ENCODE data around the gene SCO1. TPM values are rescaled to one million over a fixed set of nuclear protein-coding genes. Genes with fewer than 3 reads are reported as not detected.

SCO1 gene
- total and polyA plus RNA-seq, 2 of the 4 experiments (the other 2 are of a cell fraction): 17.0 to 21.7 TPM

DNA sequence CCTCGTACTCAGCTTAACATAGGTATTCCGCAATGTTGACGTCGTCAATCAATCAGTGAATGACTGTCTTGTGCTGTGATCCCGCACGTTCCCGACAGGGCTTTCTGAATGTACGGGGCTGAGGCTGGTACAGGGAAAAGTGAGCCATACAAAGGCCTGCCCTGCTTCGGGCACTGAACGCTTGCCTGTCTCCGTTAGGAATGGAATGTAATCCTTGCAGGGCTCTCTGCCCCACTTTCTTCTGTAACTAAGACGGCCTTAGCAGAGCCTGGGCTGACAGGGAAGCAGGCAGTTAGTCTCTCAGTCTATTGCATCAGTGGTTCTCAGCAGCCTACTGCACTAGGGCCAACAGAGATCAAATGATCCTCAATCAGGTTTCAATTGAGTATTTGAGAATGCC lies 24.0 kb downstream of the SCO1 start:
- dilution Hi-C loops (cut with HindIII; ENCODE audit: low sequenced_read_pairs, unreplicated experiment): no loop called here
- no peak overlapping the region for H2AFZ ChIP-seq (replicated peaks; ENCODE audit: low read length, poor library complexity)
- no peak for ATAC-seq (ENCODE audit: low read depth)
- H3K9ac ChIP-seq (ENCODE audit: low read depth, low read length): no peak overlapping the region
- H2BK20ac ChIP-seq (ENCODE audit: low read depth, low read length): no peak overlapping the region
- no peak overlapping the region for H3K4me2 ChIP-seq (ENCODE audit: low read depth, low read length)
- ChIA-PET CTCF (no interaction called here), POLR2A (ENCODE audit: unreplicated experiment) (no interaction called here)
- H3K4ac ChIP-seq (ENCODE audit: low read depth, low read length): no peak overlapping the region
- no peak overlapping the region for H2BK15ac ChIP-seq (ENCODE audit: low read depth, low read length)
- H3K4me3 ChIP-seq (ENCODE audit: insufficient read depth, low read depth, low read length): no peak overlapping the region
- H3K36me3 ChIP-seq (ENCODE audit: control insufficient read depth, insufficient read depth, low read length): peaks cover 19% of the 10 kb centered on the region
- intact Hi-C loops (cut with micrococcal nuclease): no loop called here
- 93% methylated on average over 11 of the region's 12 CpGs; no CpG with 5 or more reads in 1 of the 2 experiments for WGBS, 2 experiments (ENCODE audit: extremely low coverage in 2 of 2, insufficient read length in 1 of 2)
- in situ Hi-C loops (cut with MboI; ENCODE audit: low sequenced_read_pairs): loop anchor here (25.0 kb wide), 1 partner anchor 1314 kb away; the partner anchor contains the start of gene ZNF18
- H2AK5ac ChIP-seq (ENCODE audit: low read depth, low read length): no peak overlapping the region
- no TSS peak for BruUV-seq (replicated peaks)
- H4K8ac ChIP-seq (ENCODE audit: low read depth in 2 of 2, low read length in 2 of 2): no peak overlapping the region
- H2BK120ac ChIP-seq (ENCODE audit: low read depth, low read length): no peak overlapping the region
- peaks cover 10% of the 10 kb centered on the region for H3K9me1 ChIP-seq (ENCODE audit: insufficient read depth, low read length)
- no peak overlapping the region for H2BK5ac ChIP-seq (ENCODE audit: low read depth, low read length, poor library complexity, severe bottlenecking)
- no peaks in the 10 kb centered on the region for H4K20me1 ChIP-seq (ENCODE audit: insufficient read depth, low read length)
- TF ChIP-seq FOS (IDR thresholded peaks at IDR 0.05; ENCODE audit: low read depth, low read length): no peak
- TF ChIP-seq CHD1 (IDR thresholded peaks at IDR 0.05; ENCODE audit: low read depth, low read length): no peak
- no peak for TF ChIP-seq POLR2A (IDR thresholded peaks at IDR 0.05; ENCODE audit: low read depth, low read length)
- no peak for TF ChIP-seq RFX5 (IDR thresholded peaks at IDR 0.05; ENCODE audit: low read depth, low read length)
- TF ChIP-seq NFE2L2 (IDR thresholded peaks at IDR 0.05; ENCODE audit: low read depth, low read length): no peak
- no peak for TF ChIP-seq MXI1 (IDR thresholded peaks at IDR 0.05; ENCODE audit: borderline replicate concordance, low read depth, low read length)
- TF ChIP-seq RCOR1 (IDR thresholded peaks at IDR 0.05; ENCODE audit: insufficient replicate concordance, low read length): no peak
- TF ChIP-seq, protein P1, sequence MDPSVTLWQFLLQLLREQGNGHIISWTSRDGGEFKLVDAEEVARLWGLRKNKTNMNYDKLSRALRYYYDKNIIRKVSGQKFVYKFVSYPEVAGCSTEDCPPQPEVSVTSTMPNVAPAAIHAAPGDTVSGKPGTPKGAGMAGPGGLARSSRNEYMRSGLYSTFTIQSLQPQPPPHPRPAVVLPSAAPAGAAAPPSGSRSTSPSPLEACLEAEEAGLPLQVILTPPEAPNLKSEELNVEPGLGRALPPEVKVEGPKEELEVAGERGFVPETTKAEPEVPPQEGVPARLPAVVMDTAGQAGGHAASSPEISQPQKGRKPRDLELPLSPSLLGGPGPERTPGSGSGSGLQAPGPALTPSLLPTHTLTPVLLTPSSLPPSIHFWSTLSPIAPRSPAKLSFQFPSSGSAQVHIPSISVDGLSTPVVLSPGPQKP (IDR thresholded peaks at IDR 0.05; ENCODE audit: borderline replicate concordance, low read depth, low read length): no peak
- no peak for TF ChIP-seq RAD21 (IDR thresholded peaks at IDR 0.05; ENCODE audit: low read length)
- no peak for TF ChIP-seq MAZ (IDR thresholded peaks at IDR 0.05; ENCODE audit: borderline replicate concordance, low read depth, low read length)
- no peak for TF ChIP-seq MAFK (IDR thresholded peaks at IDR 0.05; ENCODE audit: low read depth, low read length)
- TF ChIP-seq, protein P2, sequence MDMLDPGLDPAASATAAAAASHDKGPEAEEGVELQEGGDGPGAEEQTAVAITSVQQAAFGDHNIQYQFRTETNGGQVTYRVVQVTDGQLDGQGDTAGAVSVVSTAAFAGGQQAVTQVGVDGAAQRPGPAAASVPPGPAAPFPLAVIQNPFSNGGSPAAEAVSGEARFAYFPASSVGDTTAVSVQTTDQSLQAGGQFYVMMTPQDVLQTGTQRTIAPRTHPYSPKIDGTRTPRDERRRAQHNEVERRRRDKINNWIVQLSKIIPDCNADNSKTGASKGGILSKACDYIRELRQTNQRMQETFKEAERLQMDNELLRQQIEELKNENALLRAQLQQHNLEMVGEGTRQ (IDR thresholded peaks at IDR 0.05; ENCODE audit: low read depth, low read length): no peak
- TF ChIP-seq CEBPB (IDR thresholded peaks at IDR 0.05; ENCODE audit: low read depth, low read length): no peak
- no peak for TF ChIP-seq SMC3 (IDR thresholded peaks at IDR 0.05; ENCODE audit: low read depth, low read length)
- TF ChIP-seq, protein P3, sequence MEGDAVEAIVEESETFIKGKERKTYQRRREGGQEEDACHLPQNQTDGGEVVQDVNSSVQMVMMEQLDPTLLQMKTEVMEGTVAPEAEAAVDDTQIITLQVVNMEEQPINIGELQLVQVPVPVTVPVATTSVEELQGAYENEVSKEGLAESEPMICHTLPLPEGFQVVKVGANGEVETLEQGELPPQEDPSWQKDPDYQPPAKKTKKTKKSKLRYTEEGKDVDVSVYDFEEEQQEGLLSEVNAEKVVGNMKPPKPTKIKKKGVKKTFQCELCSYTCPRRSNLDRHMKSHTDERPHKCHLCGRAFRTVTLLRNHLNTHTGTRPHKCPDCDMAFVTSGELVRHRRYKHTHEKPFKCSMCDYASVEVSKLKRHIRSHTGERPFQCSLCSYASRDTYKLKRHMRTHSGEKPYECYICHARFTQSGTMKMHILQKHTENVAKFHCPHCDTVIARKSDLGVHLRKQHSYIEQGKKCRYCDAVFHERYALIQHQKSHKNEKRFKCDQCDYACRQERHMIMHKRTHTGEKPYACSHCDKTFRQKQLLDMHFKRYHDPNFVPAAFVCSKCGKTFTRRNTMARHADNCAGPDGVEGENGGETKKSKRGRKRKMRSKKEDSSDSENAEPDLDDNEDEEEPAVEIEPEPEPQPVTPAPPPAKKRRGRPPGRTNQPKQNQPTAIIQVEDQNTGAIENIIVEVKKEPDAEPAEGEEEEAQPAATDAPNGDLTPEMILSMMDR (conservative IDR thresholded peaks at IDR 0.05; ENCODE audit: low read depth, low read length): no peak
- no peak for TF ChIP-seq BHLHE40 (IDR thresholded peaks at IDR 0.05; ENCODE audit: low read depth, low read length)
- H3K27me3 ChIP-seq (ENCODE audit: control insufficient read depth, insufficient read depth, low read length): no peaks in the 10 kb centered on the region
- 0 out of 2 replicates have a peak, but pooled peaks cover 2% of the 10 kb centered on the region for H3K4me1 ChIP-seq (ENCODE audit: control insufficient read depth, insufficient read depth, low read length)
- H4K91ac ChIP-seq (ENCODE audit: insufficient read depth, low read depth, low read length): no peak overlapping the region
- H3K79me1 ChIP-seq (ENCODE audit: low read depth in 1 of 2, low read length in 2 of 2): 0 out of 4 replicates have a peak, but pooled peaks cover 0 to 4% of the 10 kb centered on the region in 2 experiments
- no peak for DNase-seq
- H3K56ac ChIP-seq (ENCODE audit: extremely low read depth, insufficient read depth, low read length): no peak overlapping the region
- no peak overlapping the region for H3K27ac ChIP-seq (ENCODE audit: insufficient read depth, low read length)
- H3K18ac ChIP-seq (ENCODE audit: low read depth, low read length): no peak overlapping the region
- H3K23ac ChIP-seq (ENCODE audit: low read depth, low read length): no peak overlapping the region
- no peak overlapping the region for H4K5ac ChIP-seq (ENCODE audit: low read depth, low read length)
- H2AK9ac ChIP-seq (replicated peaks; ENCODE audit: low read depth, low read length, poor library complexity): no peak overlapping the region
- H3K9me3 ChIP-seq (ENCODE audit: control insufficient read depth, insufficient read depth, low read length): no peaks in the 10 kb centered on the region
- no peak overlapping the region for H3K14ac ChIP-seq (replicated peaks; ENCODE audit: low read depth, low read length)
